SK-N-MC (cell line): Measurements from ENCODE around the gene OR4D2.

Source experiments
- DNase-seq: peaks from one replicate; pipeline ENCODE4 v3.0.0-alpha.2; 2011; ENCODE audit warnings: low read depth, low spot score
- H3K27ac ChIP-seq: fragments of 200-600 bp; sonication (generic); 2 replicates; pipeline ENCODE4 v1.5.1; 2016; ENCODE audit warnings: mixed run types
- H3K36me3 ChIP-seq: fragments of 200-600 bp; sonication (generic); 2 replicates; pipeline ENCODE4 v1.6.1; 2017; ENCODE audit warnings: antibody characterized with exemption, low read length, mixed read lengths; ENCODE audit not compliant: insufficient read depth
- H3K4me3 ChIP-seq: fragments of 200-600 bp; sonication (generic); 2 replicates; pipeline ENCODE4 v1.5.1; 2016
- H3K9ac ChIP-seq: fragments of 200-600 bp; sonication (generic); 2 replicates; pipeline ENCODE4 v1.8.0; 2017; ENCODE audit warnings: mixed run types, mixed read lengths; ENCODE audit not compliant: insufficient read length
- H3K9me3 ChIP-seq: fragments of 200-600 bp; sonication (generic); 2 replicates; pipeline ENCODE4 v1.6.1; 2017; ENCODE audit warnings: low read depth, mild to moderate bottlenecking, antibody characterized with exemption, low read length, moderate library complexity, mixed read lengths
- EZH2 ChIP-seq: fragments of 200-600 bp; sonication (generic); IDR thresholded peaks from one replicate; pipeline ENCODE4 v1.6.1; 2017; ENCODE audit warnings: antibody characterized with exemption
- FOXP2 ChIP-seq: optimal IDR thresholded peaks from 2 replicates; pipeline ENCODE3; 2011; ENCODE audit warnings: mild to moderate bottlenecking, moderate library complexity; ENCODE audit not compliant: insufficient read depth; ENCODE audit errors: extremely low read length, control extremely low read depth
- POLR2AphosphoS5 ChIP-seq: IDR thresholded peaks from 2 replicates; pipeline ENCODE4 v1.6.1; 2012; ENCODE audit warnings: mild to moderate bottlenecking, low read depth, low read length, borderline replicate concordance

The OR4D2 gene

GRCh38 chr17:58144801-58145200 lies 22.0 kb upstream of the OR4D2 start:
- Histone ChIP-seq H3K36me3 (no peaks in the 10 kb centered on the region), H3K4me3 (no peak overlapping the region), H3K27ac (no peak overlapping the region), H3K9ac (no peak overlapping the region), H3K9me3 (peaks cover 4% of the 10 kb centered on the region; the same call in 1 of the 2 replicates)
- TF ChIP-seq EZH2 (no peak), POLR2AphosphoS5 (no peak), FOXP2 (no peak)
- DNase-seq = no peak

GRCh38 chr17:58147930-58148434 lies 18.8 kb upstream of the OR4D2 start, which contains the start of gene OR4D1:
OR4D1 (plus strand) TSS chr17:58148384; CDS start chr17:58155154, 6,770 bp downstream.
- no peak for TF ChIP-seq FOXP2
- no peak for TF ChIP-seq POLR2AphosphoS5
- no peak for TF ChIP-seq EZH2
- H3K27ac ChIP-seq = no peak within 1 kb of the TSS
- DNase-seq = no peak

DNA sequence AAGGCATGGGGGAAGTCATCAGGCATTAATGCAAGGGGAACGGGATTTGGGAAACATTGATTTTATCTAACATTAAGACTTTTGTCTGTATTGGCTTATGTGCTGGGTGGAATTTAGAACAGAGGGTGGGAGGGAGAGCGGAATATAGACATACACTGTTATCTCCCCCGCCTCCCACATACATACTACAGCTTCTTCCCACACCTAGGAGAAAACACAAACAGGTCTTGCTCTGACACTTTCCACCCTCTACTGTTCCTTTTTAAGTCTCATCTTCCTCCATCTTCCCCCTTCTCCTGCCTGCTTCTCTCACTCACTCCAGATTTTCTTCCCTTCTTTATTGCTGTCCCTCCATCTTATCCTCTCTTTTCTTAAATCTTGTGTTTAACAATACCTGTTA lies 18.2 kb upstream of the OR4D2 start:
- Histone ChIP-seq H3K9ac (no peak overlapping the region), H3K36me3 (no peaks in the 10 kb centered on the region), H3K9me3 (peaks cover 4% of the 10 kb centered on the region; the same call in 1 of the 2 replicates), H3K27ac (no peak overlapping the region), H3K4me3 (no peak overlapping the region)
- no peak for TF ChIP-seq POLR2AphosphoS5
- no peak for TF ChIP-seq FOXP2
- no peak for TF ChIP-seq EZH2
- no peak for DNase-seq

More at GRCh38 chr17:58147930-58148434, 18.8 kb upstream of the OR4D2 start, which contains the start of gene OR4D1:
- Histone ChIP-seq H3K9ac (no peak within 1 kb of the TSS), H3K4me3 (no peak within 1 kb of the TSS), H3K9me3 (peaks cover 4% of the 10 kb centered on the region; the same call in 1 of the 2 replicates), H3K36me3 (no peaks in the 10 kb centered on the region)

DNA sequence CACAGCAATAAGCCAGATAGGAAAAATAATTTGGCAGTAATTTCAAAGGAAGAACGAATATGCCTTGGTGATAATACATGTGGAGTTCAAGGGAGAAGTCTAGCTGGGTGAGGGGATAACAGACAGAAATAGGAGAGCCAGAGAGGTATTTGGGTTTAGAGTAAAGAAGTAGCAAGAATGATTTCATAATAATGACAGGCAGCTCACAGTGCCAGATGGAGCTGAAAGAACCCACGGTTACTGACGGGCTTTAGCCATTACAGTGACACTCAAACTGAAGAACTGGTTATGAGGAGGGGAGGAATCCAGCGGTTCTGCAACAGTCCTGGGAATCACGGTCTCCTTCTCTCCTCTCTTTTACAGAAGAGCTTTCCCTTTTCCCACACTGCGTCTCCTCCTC lies 16.4 kb upstream of the OR4D2 start:
- Histone ChIP-seq H3K9ac (no peak overlapping the region), H3K9me3 (no peaks in the 10 kb centered on the region), H3K27ac (no peak overlapping the region), H3K4me3 (no peak overlapping the region), H3K36me3 (no peaks in the 10 kb centered on the region)
- no peak for DNase-seq
- TF ChIP-seq EZH2 (no peak), POLR2AphosphoS5 (no peak), FOXP2 (no peak)

- TF ChIP-seq FOXP2 (no peak), POLR2AphosphoS5 (no peak), EZH2 (no peak)
- Histone ChIP-seq H3K36me3 (no peaks in the 10 kb centered on the region), H3K4me3 (no peak overlapping the region), H3K9ac (no peak overlapping the region), H3K27ac (no peak overlapping the region), H3K9me3 (no peaks in the 10 kb centered on the region)
- no peak for DNase-seq
Observed at GRCh38 chr17:58153046-58153445, 13.7 kb upstream of the OR4D2 start.

- no peaks in the 10 kb centered on the region for H3K9me3 ChIP-seq
- no peak overlapping the region for H3K27ac ChIP-seq
- no peak for TF ChIP-seq FOXP2
- no peak for TF ChIP-seq POLR2AphosphoS5
- no peak for TF ChIP-seq EZH2
- H3K36me3 ChIP-seq = no peaks in the 10 kb centered on the region
- DNase-seq = no peak
- no peak overlapping the region for H3K9ac ChIP-seq
- no peak overlapping the region for H3K4me3 ChIP-seq
Observed at GRCh38 chr17:58153671-58154070, 13.1 kb upstream of the OR4D2 start.

DNA sequence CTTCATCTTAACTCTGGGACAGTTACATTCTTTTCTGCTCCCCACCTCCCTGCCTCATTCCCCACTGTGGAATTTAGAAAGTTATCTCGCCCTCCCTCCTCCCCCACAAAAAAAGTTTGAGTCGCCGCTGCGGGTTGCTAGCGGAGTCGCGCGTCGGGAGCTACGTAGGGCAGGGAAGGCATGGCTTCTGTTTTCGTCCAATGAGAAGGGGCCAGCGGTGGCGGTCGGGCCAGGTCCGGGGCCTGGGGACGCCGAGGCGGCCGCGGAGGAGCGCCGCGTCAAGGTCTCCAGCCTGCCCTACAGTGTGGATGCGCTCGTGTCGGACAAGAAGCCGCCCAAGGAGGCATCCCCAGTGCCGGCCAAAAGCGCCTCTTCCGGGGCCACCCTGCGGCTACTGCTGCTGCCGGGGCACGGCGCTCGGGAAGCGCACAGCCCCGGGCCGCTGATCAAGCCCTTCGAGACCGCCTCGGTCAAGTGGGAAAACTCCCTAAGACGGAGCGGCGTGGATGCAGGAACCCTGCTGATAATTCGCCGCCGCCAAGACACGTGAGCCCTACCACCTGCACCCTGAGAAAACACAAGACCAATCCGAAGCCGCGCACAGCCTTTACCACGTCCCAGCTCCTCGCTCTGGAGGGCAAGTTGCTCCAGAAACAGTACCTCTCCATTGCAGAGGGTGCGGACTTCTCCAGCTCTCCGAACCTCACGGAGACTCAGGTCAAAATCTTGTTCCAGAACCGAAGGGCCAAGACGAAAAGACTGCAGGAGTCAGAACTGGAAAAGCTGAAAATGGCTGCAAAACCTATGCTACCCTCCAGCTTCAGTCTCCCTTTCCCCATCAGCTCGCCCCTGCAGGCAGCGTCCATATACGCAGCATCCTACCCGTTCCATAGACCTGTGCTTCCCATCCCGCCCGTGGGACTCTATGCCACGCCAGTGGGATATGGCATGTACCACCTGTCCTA lies 9.7 kb upstream of the OR4D2 start:
- H3K4me3 ChIP-seq = no peak overlapping the region
- no peak overlapping the region for H3K27ac ChIP-seq
- DNase-seq = no peak
- H3K9ac ChIP-seq = no peak overlapping the region
- H3K9me3 ChIP-seq = no peaks in the 10 kb centered on the region
- TF ChIP-seq EZH2 (no peak), FOXP2 (no peak), POLR2AphosphoS5 (no peak)
- no peaks in the 10 kb centered on the region for H3K36me3 ChIP-seq

- no peak overlapping the region for H3K9ac ChIP-seq
- no peaks in the 10 kb centered on the region for H3K36me3 ChIP-seq
- H3K27ac ChIP-seq = no peak overlapping the region
- TF ChIP-seq POLR2AphosphoS5 (no peak), EZH2 (no peak), FOXP2 (no peak)
- no peaks in the 10 kb centered on the region for H3K9me3 ChIP-seq
- DNase-seq = no peak
- no peak overlapping the region for H3K4me3 ChIP-seq
Observed at GRCh38 chr17:58158181-58158580, 8.6 kb upstream of the OR4D2 start.
